Gastroesophageal sphincter (tissue), 3 donors: ENCODE data around the gene FCGR2B.

ENCODE experiments used
- CTCF ChIP-seq, 4 experiments: fragments of 200-600 bp in 2 of 4; fragments of 450-650 bp in 2 of 4; sonication (generic) in 1 of 4; IDR thresholded peaks; one replicate each; pipeline ENCODE4 v1.5.1; 2017 to 2019; ENCODE audit warnings: antibody characterized with exemption in 4 of 4, mild to moderate bottlenecking in 2 of 4, moderate library complexity in 2 of 4
- POLR2A ChIP-seq, 2 donors: fragments of 450-650 bp; IDR thresholded peaks; one replicate each; pipeline ENCODE4 v1.6.1; 2017; ENCODE audit warnings: antibody characterized with exemption in 2 of 2, mild to moderate bottlenecking in 2 of 2, moderate library complexity in 1 of 2
- POLR2AphosphoS5 ChIP-seq: sonication (generic); formaldehyde crosslinking; IDR thresholded peaks from one replicate; pipeline ENCODE4 v1.6.1; 2017; ENCODE audit warnings: antibody characterized with exemption

- TF ChIP-seq POLR2AphosphoS5 (no peak), POLR2A (IDR thresholded peaks at IDR 0.05) (no peak), CTCF (IDR thresholded peaks at IDR 0.05) (no peak)
These were observed 57.5 kb downstream of the FCGR2B start for GRCh38 chr1:161720422-161720821.
